MM.1S (cell line): ENCODE data around the gene SAFB2.

Experiments used
- CTCF ChIP-seq: fragments of 300-600 bp; sonication (generic); IDR thresholded peaks from 2 replicates; pipeline ENCODE4 v1.5.1; 2016; ENCODE audit warnings: antibody characterized with exemption, low read length, mixed read lengths
- EZH2 ChIP-seq: fragments of 300-600 bp; sonication (generic); optimal IDR thresholded peaks from 2 replicates; pipeline ENCODE3; 2017; ENCODE audit warnings: low read depth, mild to moderate bottlenecking, antibody characterized with exemption, low read length, mixed read lengths
- EZH2phosphoT487 ChIP-seq: fragments of 300-600 bp; sonication (generic); IDR thresholded peaks from 2 replicates; pipeline ENCODE4 v1.6.1; 2018; ENCODE audit warnings: antibody characterized with exemption, low read length

GRCh38 chr19:5557691-5558090 is 64.9 kb downstream of the SAFB2 start:
- TF ChIP-seq CTCF = no peak
- TF ChIP-seq EZH2 = no peak
- no peak for TF ChIP-seq EZH2phosphoT487
